HCT116 (cell line): ENCODE measurements around the gene EIF2D.

Experiments used
- CEBPB ChIP-seq: IDR thresholded peaks from 2 replicates; pipeline ENCODE4 v1.6.1; 2012; ENCODE audit warnings: low read depth
- EZH2 ChIP-seq: fragments of 200-600 bp; sonication (generic); IDR thresholded peaks from 2 replicates; pipeline ENCODE4 v1.6.1; 2017; ENCODE audit warnings: antibody characterized with exemption, mixed run types
- POLR2A ChIP-seq: IDR thresholded peaks from 2 replicates; pipeline ENCODE4 v1.7.0; 2011; ENCODE audit warnings: borderline replicate concordance; ENCODE audit not compliant: insufficient read depth, insufficient read length; ENCODE audit errors: extremely low read depth
- POLR2AphosphoS5 ChIP-seq: IDR thresholded peaks from 2 replicates; pipeline ENCODE4 v1.6.1; 2011; ENCODE audit warnings: mild to moderate bottlenecking, low read depth, low read length, moderate library complexity
- SP1 ChIP-seq: IDR thresholded peaks from 2 replicates; pipeline ENCODE4 v1.6.1; 2012; ENCODE audit warnings: low read depth
- ZFX ChIP-seq: fragments of 450-650 bp; IDR thresholded peaks from 2 replicates; pipeline ENCODE4 v1.6.1; 2017
- TF ChIP-seq, protein P1 (sequence below): IDR thresholded peaks from 2 replicates; pipeline ENCODE4 v1.6.1; 2012; ENCODE audit warnings: low read depth
- TF ChIP-seq, protein P2 (sequence below), 3 experiments: fragments of 200-600 bp in 1 of 3; sonication (generic) in 1 of 3; IDR thresholded peaks in 2 of 3; conservative IDR thresholded peaks in 1 of 3; 2 replicates each; pipeline ENCODE4 v1.5.1; 2012 to 2017; ENCODE audit warnings: low read depth in 2 of 3, low read length in 2 of 3, antibody characterized with exemption in 1 of 3, borderline replicate concordance in 1 of 3, control low read depth in 1 of 3, mild to moderate bottlenecking in 1 of 3, mixed read lengths in 1 of 3, mixed run types in 1 of 3, moderate library complexity in 1 of 3; ENCODE audit not compliant: insufficient read depth in 1 of 3

DNA sequence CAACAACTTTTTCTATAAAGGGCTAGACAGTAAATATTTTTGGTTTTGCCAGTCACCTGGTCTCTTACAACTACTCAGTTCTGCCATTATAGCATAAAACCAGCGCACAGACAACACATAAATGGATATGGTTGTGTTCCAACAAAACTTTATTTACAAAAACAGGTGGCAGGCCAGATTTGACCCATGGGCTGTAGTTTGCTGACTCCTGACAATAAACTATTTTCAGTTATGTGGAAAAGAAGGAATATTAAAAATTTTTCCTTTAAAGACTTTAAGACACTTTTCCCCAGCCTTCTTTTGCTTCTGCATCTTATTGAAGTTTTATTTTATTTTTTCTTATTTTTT, 16.0 kb downstream of the EIF2D start:
- TF ChIP-seq, protein P1, sequence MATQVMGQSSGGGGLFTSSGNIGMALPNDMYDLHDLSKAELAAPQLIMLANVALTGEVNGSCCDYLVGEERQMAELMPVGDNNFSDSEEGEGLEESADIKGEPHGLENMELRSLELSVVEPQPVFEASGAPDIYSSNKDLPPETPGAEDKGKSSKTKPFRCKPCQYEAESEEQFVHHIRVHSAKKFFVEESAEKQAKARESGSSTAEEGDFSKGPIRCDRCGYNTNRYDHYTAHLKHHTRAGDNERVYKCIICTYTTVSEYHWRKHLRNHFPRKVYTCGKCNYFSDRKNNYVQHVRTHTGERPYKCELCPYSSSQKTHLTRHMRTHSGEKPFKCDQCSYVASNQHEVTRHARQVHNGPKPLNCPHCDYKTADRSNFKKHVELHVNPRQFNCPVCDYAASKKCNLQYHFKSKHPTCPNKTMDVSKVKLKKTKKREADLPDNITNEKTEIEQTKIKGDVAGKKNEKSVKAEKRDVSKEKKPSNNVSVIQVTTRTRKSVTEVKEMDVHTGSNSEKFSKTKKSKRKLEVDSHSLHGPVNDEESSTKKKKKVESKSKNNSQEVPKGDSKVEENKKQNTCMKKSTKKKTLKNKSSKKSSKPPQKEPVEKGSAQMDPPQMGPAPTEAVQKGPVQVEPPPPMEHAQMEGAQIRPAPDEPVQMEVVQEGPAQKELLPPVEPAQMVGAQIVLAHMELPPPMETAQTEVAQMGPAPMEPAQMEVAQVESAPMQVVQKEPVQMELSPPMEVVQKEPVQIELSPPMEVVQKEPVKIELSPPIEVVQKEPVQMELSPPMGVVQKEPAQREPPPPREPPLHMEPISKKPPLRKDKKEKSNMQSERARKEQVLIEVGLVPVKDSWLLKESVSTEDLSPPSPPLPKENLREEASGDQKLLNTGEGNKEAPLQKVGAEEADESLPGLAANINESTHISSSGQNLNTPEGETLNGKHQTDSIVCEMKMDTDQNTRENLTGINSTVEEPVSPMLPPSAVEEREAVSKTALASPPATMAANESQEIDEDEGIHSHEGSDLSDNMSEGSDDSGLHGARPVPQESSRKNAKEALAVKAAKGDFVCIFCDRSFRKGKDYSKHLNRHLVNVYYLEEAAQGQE, result no peak
- TF ChIP-seq EZH2, result no peak
- TF ChIP-seq, protein P2, sequence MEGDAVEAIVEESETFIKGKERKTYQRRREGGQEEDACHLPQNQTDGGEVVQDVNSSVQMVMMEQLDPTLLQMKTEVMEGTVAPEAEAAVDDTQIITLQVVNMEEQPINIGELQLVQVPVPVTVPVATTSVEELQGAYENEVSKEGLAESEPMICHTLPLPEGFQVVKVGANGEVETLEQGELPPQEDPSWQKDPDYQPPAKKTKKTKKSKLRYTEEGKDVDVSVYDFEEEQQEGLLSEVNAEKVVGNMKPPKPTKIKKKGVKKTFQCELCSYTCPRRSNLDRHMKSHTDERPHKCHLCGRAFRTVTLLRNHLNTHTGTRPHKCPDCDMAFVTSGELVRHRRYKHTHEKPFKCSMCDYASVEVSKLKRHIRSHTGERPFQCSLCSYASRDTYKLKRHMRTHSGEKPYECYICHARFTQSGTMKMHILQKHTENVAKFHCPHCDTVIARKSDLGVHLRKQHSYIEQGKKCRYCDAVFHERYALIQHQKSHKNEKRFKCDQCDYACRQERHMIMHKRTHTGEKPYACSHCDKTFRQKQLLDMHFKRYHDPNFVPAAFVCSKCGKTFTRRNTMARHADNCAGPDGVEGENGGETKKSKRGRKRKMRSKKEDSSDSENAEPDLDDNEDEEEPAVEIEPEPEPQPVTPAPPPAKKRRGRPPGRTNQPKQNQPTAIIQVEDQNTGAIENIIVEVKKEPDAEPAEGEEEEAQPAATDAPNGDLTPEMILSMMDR (IDR thresholded peaks at IDR 0.05 in 2 of 3, conservative IDR thresholded peaks at IDR 0.05 in 1 of 3; ENCODE audit: borderline replicate concordance in 1 of 3, insufficient read depth in 1 of 3, low read depth in 2 of 3, low read length in 2 of 3), result no peak
- no peak for TF ChIP-seq SP1
- TF ChIP-seq POLR2AphosphoS5, result no peak
- no peak for TF ChIP-seq POLR2A
- TF ChIP-seq ZFX, result no peak
- TF ChIP-seq CEBPB, result no peak
